ENCODE measurements around the gene ADD1.

Gene ADD1

GRCh38 chr4:2843263-2843940 lies at the start of gene ADD1:
Gene ADD1, plus strand, starts transcription at chr4:2843844. Its CDS starts 32,072 bp downstream, at chr4:2875916.
- peak within 1 kb of the TSS; percentile 74 for H3K27ac ChIP-seq
- TF ChIP-seq ZFX (IDR thresholded peaks at IDR 0.05; ENCODE audit: borderline replicate concordance) (no peak), CTCF (IDR thresholded peaks at IDR 0.05) (no peak)

GRCh38 chr4:2794486-2795299 lies 49.0 kb upstream of the ADD1 start:
- no peak for TF ChIP-seq ZFX (IDR thresholded peaks at IDR 0.05; ENCODE audit: borderline replicate concordance)
- TF ChIP-seq CTCF (IDR thresholded peaks at IDR 0.05), result no peak

GRCh38 chr4:2795300-2795892 lies 48.2 kb upstream of the ADD1 start:
- no peak overlapping the region for H3K27ac ChIP-seq
- TF ChIP-seq ZFX (IDR thresholded peaks at IDR 0.05; ENCODE audit: borderline replicate concordance) (no peak), CTCF (IDR thresholded peaks at IDR 0.05) (no peak)

More at GRCh38 chr4:2794486-2795299, 49.0 kb upstream of the ADD1 start:
- H3K27ac ChIP-seq, result no peak overlapping the region

- no peak overlapping the region for H3K27ac ChIP-seq
- no peak for TF ChIP-seq ZFX (IDR thresholded peaks at IDR 0.05; ENCODE audit: borderline replicate concordance)
- no peak for TF ChIP-seq CTCF (IDR thresholded peaks at IDR 0.05)
Observed at GRCh38 chr4:2795893-2796848, 47.5 kb upstream of the ADD1 start.

- no peak overlapping the region for H3K27ac ChIP-seq
- no peak for TF ChIP-seq ZFX (IDR thresholded peaks at IDR 0.05; ENCODE audit: borderline replicate concordance)
- TF ChIP-seq CTCF (IDR thresholded peaks at IDR 0.05), result no peak
Observed at GRCh38 chr4:2796849-2797544, 46.6 kb upstream of the ADD1 start.

- no peak overlapping the region for H3K27ac ChIP-seq
- TF ChIP-seq CTCF (IDR thresholded peaks at IDR 0.05) (no peak), ZFX (IDR thresholded peaks at IDR 0.05; ENCODE audit: borderline replicate concordance) (no peak)
Observed at GRCh38 chr4:2797545-2798305, 45.9 kb upstream of the ADD1 start.
